MM.1S (cell line): ENCODE results near the gene ZNF791.
"Not testable (repeated sequence)": the region's sequence is repeated elsewhere in the genome, so short reads cannot be mapped to it uniquely, and the experiment has no call there.

ENCODE experiments used
- DNase-seq: peaks from one replicate; pipeline ENCODE4 v3.0.0-alpha.2; 2015
- H2AFZ ChIP-seq: fragments of 300-600 bp; sonication (generic); 2 replicates; pipeline ENCODE4 v1.6.0; 2016; ENCODE audit warnings: antibody characterized with exemption, low read length
- H3F3A ChIP-seq: fragments of 300-600 bp; sonication (generic); 2 replicates; pipeline ENCODE4 v1.6.1; 2016; ENCODE audit warnings: mild to moderate bottlenecking, antibody characterized with exemption, low read length, moderate library complexity, mixed read lengths; ENCODE audit not compliant: insufficient read depth
- H3K27ac ChIP-seq: fragments of 300-600 bp; sonication (generic); 2 replicates; pipeline ENCODE4 v1.5.1; 2016; ENCODE audit warnings: mild to moderate bottlenecking, low read length
- H3K27me3 ChIP-seq: fragments of 300-600 bp; sonication (generic); replicated peaks from 2 replicates; pipeline ENCODE4 v1.6.0; 2016; ENCODE audit warnings: low read length; ENCODE audit not compliant: insufficient read depth
- H3K36me3 ChIP-seq: fragments of 300-600 bp; sonication (generic); replicated peaks from 2 replicates; pipeline ENCODE4 v1.6.1; 2016; ENCODE audit warnings: mild to moderate bottlenecking, low read length, mixed read lengths; ENCODE audit not compliant: insufficient read depth
- H3K4me1 ChIP-seq: fragments of 300-600 bp; sonication (generic); 2 replicates; pipeline ENCODE4 v1.6.1; 2016; ENCODE audit warnings: low read length, mixed read lengths
- H3K4me2 ChIP-seq: fragments of 300-600 bp; sonication (generic); 2 replicates; pipeline ENCODE4 v1.6.0; 2016; ENCODE audit warnings: low read depth, low read length
- H3K4me3 ChIP-seq: fragments of 300-600 bp; sonication (generic); 2 replicates; pipeline ENCODE4 v1.5.1; 2016; ENCODE audit warnings: low read length, mixed read lengths
- H3K79me2 ChIP-seq: fragments of 300-600 bp; sonication (generic); 2 replicates; pipeline ENCODE4 v1.6.1; 2016; ENCODE audit warnings: mixed run types, low read length, mixed read lengths
- H3K9ac ChIP-seq: fragments of 300-600 bp; sonication (generic); 2 replicates; pipeline ENCODE4 v1.6.1; 2016; ENCODE audit warnings: low read length, mixed read lengths
- H3K9me2 ChIP-seq: fragments of 300-600 bp; sonication (generic); replicated peaks from 2 replicates; pipeline ENCODE4 v1.6.1; 2016; ENCODE audit warnings: mild to moderate bottlenecking, low read length, mixed read lengths; ENCODE audit not compliant: insufficient read depth
- H3K9me3 ChIP-seq: fragments of 300-600 bp; sonication (generic); replicated peaks from 2 replicates; pipeline ENCODE4 v1.6.1; 2016; ENCODE audit warnings: mild to moderate bottlenecking, low read length, mixed read lengths; ENCODE audit not compliant: insufficient read depth
- H4K20me1 ChIP-seq: fragments of 300-600 bp; sonication (generic); 2 replicates; pipeline ENCODE4 v1.6.1; 2016; ENCODE audit warnings: mild to moderate bottlenecking, low read length, moderate library complexity, mixed read lengths; ENCODE audit not compliant: insufficient read depth
- CTCF ChIP-seq: fragments of 300-600 bp; sonication (generic); IDR thresholded peaks from 2 replicates; pipeline ENCODE4 v1.5.1; 2016; ENCODE audit warnings: antibody characterized with exemption, low read length, mixed read lengths
- EZH2 ChIP-seq: fragments of 300-600 bp; sonication (generic); optimal IDR thresholded peaks from 2 replicates; pipeline ENCODE3; 2017; ENCODE audit warnings: low read depth, mild to moderate bottlenecking, antibody characterized with exemption, low read length, mixed read lengths
- EZH2phosphoT487 ChIP-seq: fragments of 300-600 bp; sonication (generic); IDR thresholded peaks from 2 replicates; pipeline ENCODE4 v1.6.1; 2018; ENCODE audit warnings: antibody characterized with exemption, low read length

The ZNF791 gene

GRCh38 chr19:12617646-12618045 is 6.9 kb downstream of the ZNF791 start:
- Histone ChIP-seq H3K9me2 (no peaks in the 10 kb centered on the region), H3K36me3 (peaks cover 8% of the 10 kb centered on the region; the same call in 1 of the 2 replicates), H3K4me2 (no peak overlapping the region), H3K9ac (no peak overlapping the region), H3K4me3 (no peak overlapping the region), H3K27me3 (no peaks in the 10 kb centered on the region), H3F3A (peaks cover 15% of the 10 kb centered on the region), H3K9me3 (no peaks in the 10 kb centered on the region), H2AFZ (no peak overlapping the region), H3K27ac (no peak overlapping the region), H3K79me2 (peaks cover 76% of the 10 kb centered on the region), H4K20me1 (no peaks in the 10 kb centered on the region), H3K4me1 (peaks cover 9% of the 10 kb centered on the region; the same call in 1 of the 2 replicates)
- DNase-seq: no peak
- no peak for TF ChIP-seq EZH2phosphoT487
- TF ChIP-seq EZH2: no peak
- no peak for TF ChIP-seq CTCF

- not testable (repeated sequence) for H3K4me2 ChIP-seq, H3K9ac ChIP-seq, DNase-seq, H3K9me3 ChIP-seq, H3K27ac ChIP-seq, H3K27me3 ChIP-seq, H3F3A ChIP-seq, H2AFZ ChIP-seq, H4K20me1 ChIP-seq, H3K4me1 ChIP-seq, H3K4me3 ChIP-seq, H3K9me2 ChIP-seq
- peaks cover 67% of the 10 kb centered on the region for H3K79me2 ChIP-seq
- H3K36me3 ChIP-seq: peaks cover 11% of the 10 kb centered on the region
Observed at GRCh38 chr19:12621253-12622024, 10.7 kb downstream of the ZNF791 start.

- H4K20me1 ChIP-seq: no peaks in the 10 kb centered on the region
- no peaks in the 10 kb centered on the region for H3K27me3 ChIP-seq
- H3K79me2 ChIP-seq: peaks cover 52% of the 10 kb centered on the region
- H2AFZ ChIP-seq: no peak overlapping the region
- H3K36me3 ChIP-seq: peaks cover 30% of the 10 kb centered on the region
- H3K4me3 ChIP-seq: no peak overlapping the region
- no peaks in the 10 kb centered on the region for H3K9me2 ChIP-seq
- H3K4me2 ChIP-seq: no peak overlapping the region
- no peak for TF ChIP-seq EZH2phosphoT487
- TF ChIP-seq EZH2: no peak
- TF ChIP-seq CTCF: no peak
- no peaks in the 10 kb centered on the region for H3K4me1 ChIP-seq
- H3K9me3 ChIP-seq: no peaks in the 10 kb centered on the region
- H3K9ac ChIP-seq: no peak overlapping the region
- DNase-seq: no peak
- peaks cover 3% of the 10 kb centered on the region; the same call in 1 of the 2 replicates for H3F3A ChIP-seq
- H3K27ac ChIP-seq: no peak overlapping the region
Observed at GRCh38 chr19:12623361-12624031, 12.8 kb downstream of the ZNF791 start.

GRCh38 chr19:12626958-12627357 is 16.2 kb downstream of the ZNF791 start:
- Histone ChIP-seq H3K4me1 (no peaks in the 10 kb centered on the region), H3K4me3 (no peak overlapping the region), H3K9ac (no peak overlapping the region), H4K20me1 (no peaks in the 10 kb centered on the region), H2AFZ (no peak overlapping the region), H3K27me3 (no peaks in the 10 kb centered on the region), H3K27ac (no peak overlapping the region), H3K79me2 (peaks cover 33% of the 10 kb centered on the region), H3K4me2 (no peak overlapping the region), H3K9me2 (no peaks in the 10 kb centered on the region), H3K9me3 (no peaks in the 10 kb centered on the region), H3F3A (peaks cover 3% of the 10 kb centered on the region; the same call in 1 of the 2 replicates), H3K36me3 (peaks cover 34% of the 10 kb centered on the region)
- TF ChIP-seq EZH2 (no peak), CTCF (no peak)
- no peak for DNase-seq
